ENCODE data around the gene CCNI.

GRCh38 chr4:77123411-77123810 is 47.6 kb upstream of the CCNI start:
- TF ChIP-seq CTCF (IDR thresholded peaks at IDR 0.05; ENCODE audit: low read length) (no peak), EZH2 (IDR thresholded peaks at IDR 0.05; ENCODE audit: borderline replicate concordance, low read length) (no peak)
